ENCODE measurements around the gene IGFALS.
A peak's percentile ranks its signal among the peaks of the same experiment; 100 is the strongest.

The IGFALS gene

GRCh38 chr16:1776672-1776955 lies 16.9 kb downstream of the IGFALS start:
- DNase-seq (ENCODE audit: low read depth), result no peak

GRCh38 chr16:1775846-1776671 lies 17.4 kb downstream of the IGFALS start:
- DNase-seq (ENCODE audit: low read depth), result no peak

GRCh38 chr16:1775006-1775845 lies 18.3 kb downstream of the IGFALS start:
- no peak for DNase-seq (ENCODE audit: low read depth)

- no peak for DNase-seq (ENCODE audit: low read depth)
These were observed 19.1 kb downstream of the IGFALS start for GRCh38 chr16:1774448-1774780.

GRCh38 chr16:1773703-1774447 lies 19.6 kb downstream of the IGFALS start:
- no peak for DNase-seq (ENCODE audit: low read depth)

GRCh38 chr16:1772908-1773702 lies 20.4 kb downstream of the IGFALS start, which contains the start of gene MRPS34:
TSS of gene MRPS34 (minus strand) at chr16:1773134. CDS start at chr16:1773119, 15 bp downstream.
- DNase-seq (ENCODE audit: low read depth), result peak; percentile 60

- peak; percentile 41 for DNase-seq (ENCODE audit: low read depth)
These were observed 21.1 kb downstream of the IGFALS start, which contains the start of gene EME2 for GRCh38 chr16:1772362-1772907. TSS of gene EME2 (plus strand) at chr16:1772810. CDS start at chr16:1773228, 418 bp downstream.

- DNase-seq (ENCODE audit: low read depth), result no peak
These were observed 21.6 kb downstream of the IGFALS start for GRCh38 chr16:1771864-1772361.

GRCh38 chr16:1771188-1771863 lies 22.2 kb downstream of the IGFALS start, which contains the start of gene NME3:
TSS of gene NME3 (minus strand) at chr16:1771543. CDS start at chr16:1771534, 9 bp downstream.
- peak; percentile 42 for DNase-seq (ENCODE audit: low read depth)

- peak; percentile 19 for DNase-seq (ENCODE audit: low read depth)
These were observed 22.9 kb downstream of the IGFALS start for GRCh38 chr16:1770328-1771187.

- DNase-seq (ENCODE audit: low read depth), result no peak
These were observed 23.9 kb downstream of the IGFALS start for GRCh38 chr16:1769402-1770300.

GRCh38 chr16:1768767-1769401 lies 24.6 kb downstream of the IGFALS start:
- DNase-seq (ENCODE audit: low read depth), result no peak

GRCh38 chr16:1768061-1768766 lies 25.3 kb downstream of the IGFALS start:
- DNase-seq (ENCODE audit: low read depth), result no peak

- no peak for DNase-seq (ENCODE audit: low read depth)
These were observed 26.1 kb downstream of the IGFALS start for GRCh38 chr16:1767116-1767994.

- no peak for DNase-seq (ENCODE audit: low read depth)
These were observed 26.8 kb downstream of the IGFALS start for GRCh38 chr16:1766701-1767100.

- DNase-seq (ENCODE audit: low read depth), result no peak
These were observed 27.3 kb downstream of the IGFALS start for GRCh38 chr16:1766231-1766630.
